ENCODE measurements around the gene MICAL2.
A peak's percentile ranks its signal among the peaks of the same experiment; 100 is the strongest.

MICAL2 gene

DNA sequence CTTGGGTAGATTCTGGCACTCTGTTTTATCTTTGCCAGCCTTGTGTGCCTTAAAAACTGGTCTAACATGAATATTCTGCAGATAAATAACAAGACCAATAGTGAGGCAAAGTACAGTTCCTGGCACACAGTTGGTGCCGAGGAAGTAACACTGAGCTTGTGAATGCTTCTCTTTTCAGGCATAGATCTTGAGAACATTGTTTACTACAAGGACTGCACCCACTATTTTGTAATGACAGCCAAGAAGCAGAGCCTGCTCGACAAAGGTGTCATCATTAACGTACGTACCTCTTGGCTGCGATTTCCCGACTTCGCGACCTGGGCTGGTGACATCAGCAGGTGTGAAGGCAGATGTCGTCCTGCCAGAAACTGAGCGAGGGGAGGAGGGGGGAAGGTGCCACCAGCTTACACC lies 105.7 kb downstream of the MICAL2 start:
- DNase-seq: no peak

DNA sequence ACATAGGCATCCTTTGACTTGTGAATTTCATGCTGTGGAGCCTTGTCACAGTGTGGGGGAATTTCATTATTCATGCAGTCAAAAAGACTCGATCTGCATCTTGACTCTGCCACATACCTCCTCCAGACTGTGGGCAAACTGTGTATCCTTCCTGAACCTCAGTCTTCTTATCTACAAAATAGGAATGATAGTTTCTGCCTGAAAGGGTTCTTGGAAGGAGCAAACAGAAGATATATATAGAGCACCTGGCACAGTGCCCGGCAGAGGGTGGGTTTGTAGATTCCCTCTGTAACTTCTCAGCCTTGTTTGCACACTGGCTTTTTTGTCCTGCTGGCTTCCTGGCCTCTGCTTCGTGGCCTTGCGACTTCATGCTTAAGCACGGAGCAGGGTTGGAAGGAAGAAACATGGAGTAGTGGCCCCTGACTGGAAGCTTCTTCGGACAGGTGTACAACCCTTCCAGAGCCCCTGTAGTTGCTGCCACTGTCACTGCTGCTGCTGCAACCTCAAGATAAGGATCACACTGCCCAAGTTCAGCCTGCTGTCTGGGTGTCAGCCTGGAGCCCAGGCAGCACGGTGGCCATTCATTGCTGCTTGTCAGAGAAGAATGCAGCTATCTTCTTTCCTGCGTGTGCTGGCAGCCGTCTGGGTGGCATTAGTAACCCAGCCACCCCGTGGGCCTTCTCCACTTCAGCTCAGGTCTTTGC lies 106.4 kb downstream of the MICAL2 start:
- DNase-seq: no peak

DNA sequence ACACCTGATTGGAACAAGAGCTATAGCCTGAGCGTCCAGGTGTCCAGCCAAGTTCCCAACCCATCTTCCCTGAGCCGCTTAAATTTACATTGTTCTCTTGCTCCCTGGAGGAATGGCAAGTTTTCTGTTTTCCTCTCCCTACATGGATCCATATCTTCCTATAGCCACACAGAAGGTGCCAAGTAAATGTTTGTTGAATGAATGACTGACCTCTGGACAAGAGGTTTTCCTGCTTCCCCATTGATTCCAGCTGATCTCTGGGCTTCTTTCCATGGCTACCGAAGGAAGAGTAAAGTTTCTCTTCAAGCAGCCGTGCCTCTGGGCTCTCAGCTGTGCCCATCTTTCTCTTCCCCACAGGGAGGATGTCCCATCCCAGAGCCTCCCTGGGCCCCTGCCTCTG lies 107.5 kb downstream of the MICAL2 start:
- no peak for DNase-seq

DNA sequence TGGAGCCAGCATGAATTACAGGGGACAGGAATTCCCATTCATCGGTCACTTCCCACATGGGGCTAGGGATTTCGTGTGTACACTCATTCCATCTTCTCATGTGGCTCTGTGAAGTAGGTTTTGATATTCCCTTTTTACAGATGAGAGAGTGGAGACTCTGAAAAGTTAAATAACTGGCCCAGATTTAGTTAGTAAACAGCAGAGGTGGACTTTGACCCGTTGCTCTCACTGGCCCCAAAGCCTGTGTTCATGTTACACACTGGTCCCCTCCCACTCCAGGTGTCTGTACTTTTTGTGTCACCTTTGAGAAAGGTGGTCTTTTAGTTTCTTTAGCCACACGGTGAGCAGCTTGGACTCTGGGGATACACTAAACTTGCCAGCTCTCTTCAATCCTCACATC lies 108.5 kb downstream of the MICAL2 start:
- no peak for DNase-seq

DNA sequence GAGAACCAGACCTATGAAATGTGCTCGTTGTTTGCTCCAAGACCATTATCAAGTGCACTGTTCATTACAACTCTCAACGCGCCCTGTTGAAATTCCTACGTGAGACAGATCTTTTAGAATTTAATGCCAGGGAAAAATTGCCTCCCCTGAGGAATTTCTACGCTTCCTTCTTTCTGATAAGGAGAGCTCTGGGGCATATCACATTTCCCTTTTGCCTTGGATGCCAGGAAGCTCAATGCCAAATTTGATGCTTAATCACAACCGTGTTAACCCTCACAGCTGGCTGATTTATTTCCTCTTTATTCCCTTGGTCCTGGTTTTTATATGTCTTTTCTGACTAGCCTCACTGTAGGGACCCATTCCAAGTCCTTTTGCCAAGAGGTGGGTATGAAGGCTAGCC lies 109.4 kb downstream of the MICAL2 start:
- DNase-seq: no peak

DNA sequence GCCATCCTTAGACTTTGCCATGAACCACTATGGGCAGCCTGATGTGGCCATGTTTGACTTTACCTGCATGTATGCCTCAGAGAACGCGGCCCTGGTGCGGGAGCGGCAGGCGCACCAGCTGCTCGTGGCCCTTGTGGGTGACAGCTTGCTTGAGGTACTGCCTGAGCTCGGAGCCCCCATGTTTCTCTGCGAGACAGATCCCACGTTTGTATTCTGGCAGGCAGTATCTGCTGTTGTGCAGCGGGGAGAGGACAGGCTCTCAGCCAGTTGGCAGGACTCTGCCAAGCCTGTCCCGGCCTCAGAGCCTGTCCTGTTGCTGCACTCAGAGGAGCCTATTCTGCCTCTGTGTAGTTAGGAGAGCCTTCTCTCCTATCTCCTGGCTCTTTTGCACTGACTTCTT lies 109.9 kb downstream of the MICAL2 start:
- DNase-seq: no peak

DNA sequence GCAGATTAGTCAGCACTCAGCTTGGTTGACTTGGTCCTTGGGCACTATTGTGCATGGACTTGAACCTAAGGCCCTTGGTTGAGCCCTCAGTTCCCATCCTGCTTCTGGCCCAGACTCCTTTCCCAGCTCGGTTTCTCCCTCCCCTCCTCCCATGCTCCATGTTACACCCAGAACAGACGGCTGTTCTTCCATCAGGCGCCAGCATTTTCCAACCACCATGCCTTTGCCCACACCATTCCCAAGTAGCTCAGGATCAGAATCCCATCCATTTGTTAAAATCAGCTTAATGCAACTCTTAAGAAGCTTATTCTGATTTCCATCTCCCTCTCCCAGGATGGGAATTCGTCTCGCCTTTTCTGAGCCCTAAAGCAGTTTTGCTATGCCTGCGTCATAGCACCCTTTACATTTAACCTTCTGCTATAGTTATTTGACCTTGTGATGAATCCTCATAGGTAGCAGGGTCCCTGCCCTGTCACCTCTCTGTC lies 110.7 kb downstream of the MICAL2 start:
- DNase-seq: no peak

DNA sequence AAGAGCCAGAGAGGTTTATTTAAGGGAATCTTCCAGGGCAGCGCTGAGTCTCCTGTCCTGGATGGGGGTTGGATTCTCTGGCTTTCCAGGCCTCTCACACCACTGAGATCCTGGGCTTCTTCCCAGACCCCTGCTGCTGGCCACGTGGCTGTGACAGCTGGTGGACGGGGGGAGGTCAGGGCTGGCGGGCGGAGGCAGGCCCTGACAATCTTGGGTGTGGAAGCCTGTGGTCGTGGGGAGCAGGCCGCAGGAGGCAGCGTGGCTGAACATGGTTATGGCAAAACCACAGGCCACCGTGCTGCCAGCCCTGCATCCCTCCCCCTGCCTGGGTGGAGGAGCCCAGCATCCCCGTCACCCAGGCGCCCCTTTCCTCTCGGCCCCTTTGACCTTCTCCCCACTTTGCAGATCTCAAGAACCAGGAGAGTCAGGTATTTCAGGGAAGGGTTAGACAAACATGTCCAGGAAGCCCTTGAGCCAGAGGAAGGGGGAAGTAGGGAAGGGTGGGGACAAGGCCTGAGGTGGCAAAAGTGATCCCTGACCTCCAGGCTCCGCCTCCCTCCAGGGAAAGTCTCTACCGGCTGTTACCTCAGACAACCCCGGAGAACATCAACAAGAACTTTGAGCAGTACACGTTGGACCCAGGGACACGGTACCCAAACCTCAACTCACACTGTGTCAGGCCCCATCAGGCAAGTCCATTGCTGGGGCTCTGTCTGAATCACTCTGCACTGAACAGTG lies 111.8 kb downstream of the MICAL2 start:
- DNase-seq: peak; percentile 58

DNA sequence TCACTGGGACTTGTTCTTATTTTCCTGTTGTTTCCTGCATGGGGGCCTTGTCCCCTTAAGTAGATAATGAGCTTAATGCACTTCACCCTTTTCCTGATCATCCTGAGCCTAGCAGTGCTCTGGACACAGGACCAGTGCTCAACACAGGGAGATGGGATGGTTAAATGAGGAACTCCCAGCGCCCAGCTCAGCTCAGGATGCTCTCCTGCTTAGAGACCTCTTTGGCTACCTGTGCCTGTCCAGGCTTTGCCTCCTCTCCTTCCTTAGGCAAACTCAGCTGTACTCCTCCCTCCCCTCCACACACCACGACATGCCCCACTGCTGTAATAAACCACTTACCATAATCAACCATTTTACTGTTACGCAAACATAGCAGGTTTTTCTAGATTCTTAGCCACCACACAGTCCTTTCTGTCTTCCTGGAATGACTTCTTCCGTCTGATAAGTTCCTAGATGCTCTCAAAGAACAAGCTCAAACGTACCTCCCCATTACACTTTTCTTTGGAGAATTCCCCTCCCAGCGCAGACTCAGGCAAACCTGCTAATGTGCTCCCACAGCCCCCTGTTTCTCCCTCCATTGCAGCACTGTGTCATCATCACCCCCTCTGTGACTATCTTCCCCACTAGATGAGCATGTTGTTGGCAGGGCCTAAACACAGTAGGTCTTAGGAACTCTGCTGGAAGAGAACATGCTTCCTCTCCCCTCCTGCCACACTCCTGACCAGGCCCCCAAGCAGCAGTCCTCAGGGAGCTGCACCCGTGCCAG lies 113.6 kb downstream of the MICAL2 start:
- DNase-seq: no peak

DNA sequence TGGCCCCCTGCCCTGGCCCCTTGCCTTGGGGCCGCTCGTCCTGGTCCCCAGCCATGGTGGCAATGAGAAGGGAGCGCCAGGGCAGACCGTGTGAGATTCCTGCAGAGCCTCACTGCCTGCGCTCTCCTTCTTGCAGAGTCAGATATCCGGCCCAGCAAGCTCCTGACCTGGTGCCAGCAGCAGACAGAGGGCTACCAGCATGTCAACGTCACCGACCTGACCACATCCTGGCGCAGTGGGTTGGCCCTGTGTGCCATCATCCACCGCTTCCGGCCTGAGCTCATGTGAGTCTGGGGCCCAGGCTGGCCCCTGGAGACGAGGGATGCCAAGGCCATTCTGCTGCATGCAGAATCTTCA lies 114.1 kb downstream of the MICAL2 start:
- no peak for DNase-seq

DNA sequence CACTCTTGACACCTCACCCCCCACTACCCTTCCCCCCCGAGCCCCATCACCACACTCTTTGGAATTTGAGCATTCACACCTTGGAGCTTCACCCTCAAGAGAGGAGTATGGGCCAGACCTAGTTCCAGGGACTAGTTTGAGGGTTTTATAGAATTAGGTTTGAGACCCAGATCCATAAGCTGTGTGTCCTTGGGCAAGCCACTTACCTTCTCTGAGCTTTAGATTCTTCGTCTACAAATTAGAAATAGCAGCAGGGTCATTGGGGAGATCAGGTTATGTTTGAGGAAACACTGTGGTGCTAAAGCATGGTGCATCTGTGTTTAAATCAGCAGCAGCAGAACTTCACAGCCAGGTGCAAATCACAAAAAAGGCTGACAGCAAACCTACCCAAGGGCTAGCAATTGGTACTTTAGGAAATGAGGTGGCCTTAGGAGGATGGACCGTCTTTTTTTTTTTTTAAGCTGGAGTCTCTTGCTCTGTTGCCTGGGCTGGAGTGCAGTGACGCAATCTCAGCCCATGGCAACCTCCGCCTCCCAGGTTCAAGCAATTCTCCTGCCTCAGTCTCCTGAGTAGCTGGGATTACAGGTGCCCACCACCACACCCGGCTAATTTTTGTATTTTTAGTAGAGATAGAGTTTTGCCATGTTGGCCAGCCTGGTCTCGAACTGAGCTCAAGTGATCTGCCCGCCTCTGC lies 114.8 kb downstream of the MICAL2 start:
- DNase-seq: no peak

DNA sequence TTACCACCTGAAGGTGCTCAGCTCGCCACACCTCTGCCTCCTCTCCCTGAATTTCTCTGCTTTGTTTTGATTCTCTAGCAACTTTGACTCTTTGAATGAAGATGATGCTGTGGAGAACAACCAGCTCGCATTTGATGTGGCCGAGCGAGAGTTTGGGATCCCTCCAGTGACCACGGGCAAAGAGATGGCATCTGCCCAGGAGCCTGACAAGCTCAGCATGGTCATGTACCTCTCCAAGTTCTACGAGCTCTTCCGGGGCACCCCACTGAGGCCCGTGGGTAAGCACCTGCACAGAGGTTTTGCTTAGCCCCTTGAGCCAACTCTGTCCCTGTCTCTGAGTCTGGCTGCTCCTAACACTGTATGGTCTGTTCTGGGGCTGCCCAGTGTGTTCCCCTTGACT lies 115.7 kb downstream of the MICAL2 start:
- DNase-seq: no peak

DNA sequence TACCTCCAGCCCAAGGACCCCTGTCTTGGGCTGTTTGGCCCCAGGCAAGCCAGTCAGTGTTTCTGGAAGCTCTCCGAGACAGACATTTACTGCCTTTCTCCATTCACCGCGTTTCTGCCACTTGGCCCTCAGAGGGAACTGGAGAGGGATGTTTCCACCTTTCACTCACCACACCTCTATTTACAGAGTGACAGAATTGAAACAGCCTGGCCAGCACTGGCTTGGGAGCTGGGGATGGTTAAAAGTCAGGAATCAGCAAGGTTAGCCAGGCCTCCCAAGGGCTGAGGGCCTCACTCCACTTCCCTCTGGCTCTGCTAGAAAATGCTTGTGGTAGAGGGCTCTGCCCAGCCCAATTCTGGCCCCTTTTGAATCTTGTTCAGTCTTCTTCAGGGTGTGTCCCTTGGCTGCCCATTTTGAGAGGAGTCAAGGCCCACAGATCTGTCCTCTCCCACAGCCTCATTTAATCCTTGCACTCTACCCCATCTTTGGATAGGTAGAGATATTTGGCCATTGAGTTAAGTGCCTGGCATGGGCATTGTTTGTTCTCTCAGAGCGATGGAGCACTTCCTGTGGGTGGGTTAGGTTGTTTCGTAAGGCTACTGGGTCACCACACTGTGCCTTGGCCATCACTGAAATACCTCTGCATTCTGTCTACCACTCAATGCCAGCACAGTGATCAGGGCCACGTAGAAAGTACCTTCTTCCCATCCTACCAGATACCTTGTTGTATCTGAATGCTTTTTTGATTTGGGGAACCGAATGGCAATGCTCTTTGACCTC lies 119.2 kb downstream of the MICAL2 start:
- DNase-seq: no peak

DNA sequence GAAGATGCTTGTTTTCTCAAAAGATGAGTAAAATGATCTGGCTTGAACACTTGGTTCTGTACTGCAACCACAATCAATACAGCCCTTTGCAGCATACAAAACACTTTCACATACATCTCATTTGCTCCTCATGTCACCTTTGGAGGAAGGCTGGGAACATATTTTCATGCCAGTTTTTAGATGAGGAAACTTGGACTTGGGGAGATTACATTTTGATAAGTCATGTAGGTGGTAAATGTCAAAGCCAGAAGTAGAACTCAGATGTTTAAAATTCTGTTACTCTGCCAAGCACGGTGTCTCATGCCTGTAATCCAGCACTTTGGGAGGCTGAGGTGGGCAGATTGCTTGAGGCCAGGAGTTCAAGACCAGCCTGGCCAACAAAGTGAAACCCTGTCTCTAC lies 121.8 kb downstream of the MICAL2 start:
- no peak for DNase-seq

DNA sequence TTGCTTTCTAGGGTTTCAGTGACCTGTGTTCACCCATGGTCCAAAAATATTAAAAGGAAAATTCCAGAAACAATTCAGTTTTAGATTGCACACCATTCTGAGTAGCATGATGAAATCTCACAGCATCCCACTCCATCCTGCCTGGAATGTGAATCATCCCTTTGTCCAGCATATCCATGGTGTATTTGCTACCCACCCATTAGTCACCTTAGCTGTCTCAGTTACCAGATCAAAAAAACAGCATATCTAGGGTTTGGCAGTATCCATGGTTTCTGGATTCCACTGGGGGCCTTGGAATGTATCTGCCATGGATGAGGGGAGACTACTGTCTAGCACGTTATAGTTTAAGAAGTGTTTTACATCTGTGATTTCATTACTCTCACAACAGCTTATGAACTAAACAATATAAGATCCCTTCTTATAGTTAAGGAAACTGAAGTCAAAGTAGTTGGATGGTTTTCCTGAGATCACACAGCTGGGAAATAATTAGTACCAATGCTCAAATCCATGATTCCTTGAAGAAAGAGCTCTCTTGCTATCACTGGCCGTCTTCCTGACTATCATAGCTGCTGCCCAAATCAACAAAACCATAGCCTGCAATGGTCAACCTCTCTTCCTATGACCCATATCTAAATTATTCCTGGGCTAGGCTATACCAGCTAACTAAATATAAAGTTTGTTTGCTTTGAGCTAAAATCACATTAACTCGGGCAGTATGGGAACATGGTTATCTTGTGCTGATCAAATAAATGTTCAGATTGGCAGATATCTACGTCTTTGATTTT lies 122.6 kb downstream of the MICAL2 start:
- no peak for DNase-seq

DNA sequence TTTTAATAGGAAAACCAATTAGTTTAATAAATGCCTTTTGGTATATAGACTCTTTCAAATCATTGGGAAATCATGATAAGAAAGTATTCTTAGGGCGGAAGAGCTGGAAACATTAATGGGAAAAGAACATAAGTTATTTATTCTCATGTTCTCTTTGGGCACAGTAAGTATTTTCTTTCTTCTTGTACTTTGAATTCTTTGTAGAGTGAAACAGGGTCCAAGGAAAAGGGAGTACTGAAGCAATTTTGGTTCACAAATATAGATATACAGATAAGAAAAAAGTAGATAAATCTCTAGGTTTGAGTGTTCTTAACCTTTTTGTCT lies 123.2 kb downstream of the MICAL2 start:
- DNase-seq: no peak

DNA sequence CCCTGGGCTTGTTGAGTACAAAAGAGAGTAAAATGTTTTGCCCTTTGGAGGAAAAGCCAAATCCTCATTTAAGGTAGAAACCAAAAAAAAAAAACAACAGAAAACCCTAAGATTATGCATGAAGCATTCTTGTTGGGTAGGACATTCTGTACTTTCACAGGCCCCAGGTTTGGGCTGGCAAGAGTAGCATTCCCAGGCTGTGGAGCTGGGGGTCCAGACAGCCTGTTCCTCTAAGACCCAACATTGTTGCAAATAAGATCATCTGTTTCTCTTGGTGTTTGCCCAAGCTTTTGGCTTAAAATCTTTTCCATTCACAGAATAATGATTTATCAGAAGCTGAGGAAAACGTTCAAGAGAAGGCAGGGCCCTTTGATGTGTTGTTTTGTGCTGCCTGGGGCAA lies 123.8 kb downstream of the MICAL2 start:
- DNase-seq: no peak

DNA sequence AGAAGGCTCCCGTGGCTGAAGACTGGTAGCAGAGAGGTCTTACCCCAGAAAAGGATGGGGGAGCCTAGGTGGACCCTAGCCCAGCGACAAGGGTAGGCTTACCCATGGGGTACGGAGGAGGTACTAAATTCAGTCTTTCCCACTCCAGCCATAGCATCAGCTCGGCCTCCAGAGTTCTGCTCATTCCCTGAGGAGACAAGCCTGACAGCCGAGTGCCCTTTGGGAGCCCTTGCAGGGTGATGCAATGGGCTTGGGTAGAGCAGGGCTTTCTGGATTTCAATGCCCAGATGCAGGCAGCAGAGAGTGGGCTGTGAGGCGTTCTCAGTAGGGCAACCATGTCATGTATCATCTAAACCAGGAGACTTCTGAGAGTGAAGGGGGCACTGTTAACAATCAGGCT lies 124.7 kb downstream of the MICAL2 start:
- DNase-seq: no peak

DNA sequence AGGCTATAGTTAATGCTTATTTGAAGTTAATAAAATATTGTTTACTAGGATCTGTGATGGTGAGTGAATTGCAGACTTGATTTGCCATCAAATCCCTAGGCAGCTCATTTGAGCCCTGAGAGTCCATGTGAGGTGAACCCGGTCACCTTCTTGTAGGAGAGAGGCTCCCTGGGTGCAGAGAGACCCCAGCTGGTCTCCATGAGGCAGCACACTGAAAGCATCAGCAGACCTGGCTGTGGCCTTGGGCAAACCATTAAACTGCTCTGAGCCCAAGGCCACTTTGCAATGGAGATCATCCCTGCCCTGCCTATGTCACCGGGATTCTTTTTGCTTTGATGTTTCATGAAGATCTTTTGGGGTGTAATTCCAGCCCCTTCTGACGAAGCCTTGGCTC lies 125.2 kb downstream of the MICAL2 start:
- no peak for DNase-seq

DNA sequence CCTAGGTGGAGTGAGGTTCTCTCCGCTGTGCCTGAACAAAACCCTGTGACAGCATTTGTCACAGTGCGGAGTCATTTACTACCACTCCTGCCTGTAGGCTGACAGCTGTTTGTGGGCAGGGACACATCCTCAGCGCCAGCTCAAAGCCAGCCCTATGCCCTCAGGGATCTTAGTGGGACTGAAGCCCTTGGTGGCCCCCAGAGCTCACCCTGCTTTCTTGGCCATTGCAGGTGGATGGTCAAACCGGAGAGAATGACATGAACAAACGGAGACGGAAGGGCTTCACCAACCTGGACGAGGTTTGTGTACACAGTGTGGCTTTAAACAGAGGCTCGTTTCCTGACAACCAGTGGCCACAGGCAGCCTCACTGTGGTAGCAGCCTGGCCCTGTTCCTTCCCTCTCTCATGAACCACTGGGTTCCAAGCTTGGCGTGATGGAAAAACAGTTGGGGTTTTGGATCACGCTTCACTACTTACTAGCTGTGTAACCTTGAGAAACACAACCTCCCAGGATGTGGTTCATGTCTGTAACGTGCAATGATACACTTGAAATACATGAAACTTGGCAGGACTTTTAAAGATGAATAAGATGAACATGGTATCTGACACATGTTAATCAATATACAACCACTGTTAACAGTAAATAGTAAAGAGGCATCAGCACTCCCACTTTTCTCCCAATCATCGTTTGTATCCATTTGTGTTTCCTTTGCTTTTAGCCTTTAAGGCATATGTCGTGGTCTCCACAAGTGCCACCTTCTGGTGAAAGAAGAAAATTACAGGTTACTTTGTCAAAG lies 125.8 kb downstream of the MICAL2 start:
- DNase-seq: peak; percentile 58

DNA sequence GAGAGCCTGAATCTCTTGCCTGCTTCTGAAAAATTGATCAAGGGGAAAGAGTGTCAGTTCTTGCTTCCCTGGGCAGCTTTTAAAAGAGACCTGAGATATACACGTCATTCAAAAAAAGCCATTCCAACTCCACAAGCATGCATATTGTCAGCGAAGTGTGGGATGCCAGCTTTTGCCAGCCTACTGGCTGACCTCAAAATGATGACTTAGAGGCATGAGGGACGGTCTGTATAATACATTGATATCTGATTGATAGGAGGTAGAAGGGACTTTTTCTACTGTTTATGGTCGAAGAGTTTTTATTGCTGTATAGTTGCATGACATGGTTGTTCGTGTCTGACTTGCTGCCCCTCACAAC lies 126.3 kb downstream of the MICAL2 start:
- DNase-seq: no peak

Data from retina (tissue), 1 donor.